ENCODE data around the gene ASXL3.

The ASXL3 gene

DNA sequence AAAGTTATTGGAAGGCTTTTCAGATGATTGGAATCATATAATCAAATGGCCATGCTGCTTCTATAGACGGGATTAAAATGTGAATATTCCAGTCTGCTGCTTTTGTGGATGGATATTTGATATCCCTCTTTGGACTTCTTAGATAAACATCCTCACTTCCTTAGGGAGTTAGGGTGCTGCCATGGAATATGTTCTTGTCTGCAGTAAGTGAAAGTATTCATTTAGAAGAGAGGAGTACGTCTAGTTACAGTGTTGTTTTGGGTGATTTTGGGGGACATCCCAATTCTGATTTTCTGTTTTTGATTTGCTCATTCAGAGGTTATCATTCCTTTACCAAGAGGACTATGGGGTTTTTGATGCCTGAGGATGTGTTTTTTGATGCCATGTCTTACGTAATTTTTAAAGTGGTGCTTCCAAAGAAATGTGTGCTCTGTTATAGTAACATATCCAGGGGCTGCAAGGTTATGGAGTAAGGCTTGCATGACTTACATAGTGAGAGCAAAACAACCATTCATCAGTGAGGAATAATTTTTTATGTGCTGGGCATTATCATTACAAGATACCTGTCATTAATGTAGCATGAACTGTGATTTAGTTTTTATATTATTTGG, 33.6 kb downstream of the ASXL3 start:
- no peak overlapping the region for H3K4me3 ChIP-seq (replicated peaks; ENCODE audit: low read depth, low read length)
- no peak for DNase-seq (ENCODE audit: extremely low read depth, low read depth)
- TF ChIP-seq, protein P1, sequence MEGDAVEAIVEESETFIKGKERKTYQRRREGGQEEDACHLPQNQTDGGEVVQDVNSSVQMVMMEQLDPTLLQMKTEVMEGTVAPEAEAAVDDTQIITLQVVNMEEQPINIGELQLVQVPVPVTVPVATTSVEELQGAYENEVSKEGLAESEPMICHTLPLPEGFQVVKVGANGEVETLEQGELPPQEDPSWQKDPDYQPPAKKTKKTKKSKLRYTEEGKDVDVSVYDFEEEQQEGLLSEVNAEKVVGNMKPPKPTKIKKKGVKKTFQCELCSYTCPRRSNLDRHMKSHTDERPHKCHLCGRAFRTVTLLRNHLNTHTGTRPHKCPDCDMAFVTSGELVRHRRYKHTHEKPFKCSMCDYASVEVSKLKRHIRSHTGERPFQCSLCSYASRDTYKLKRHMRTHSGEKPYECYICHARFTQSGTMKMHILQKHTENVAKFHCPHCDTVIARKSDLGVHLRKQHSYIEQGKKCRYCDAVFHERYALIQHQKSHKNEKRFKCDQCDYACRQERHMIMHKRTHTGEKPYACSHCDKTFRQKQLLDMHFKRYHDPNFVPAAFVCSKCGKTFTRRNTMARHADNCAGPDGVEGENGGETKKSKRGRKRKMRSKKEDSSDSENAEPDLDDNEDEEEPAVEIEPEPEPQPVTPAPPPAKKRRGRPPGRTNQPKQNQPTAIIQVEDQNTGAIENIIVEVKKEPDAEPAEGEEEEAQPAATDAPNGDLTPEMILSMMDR (IDR thresholded peaks at IDR 0.05; ENCODE audit: low read depth, low read length, missing control alignments), result no peak

DNA sequence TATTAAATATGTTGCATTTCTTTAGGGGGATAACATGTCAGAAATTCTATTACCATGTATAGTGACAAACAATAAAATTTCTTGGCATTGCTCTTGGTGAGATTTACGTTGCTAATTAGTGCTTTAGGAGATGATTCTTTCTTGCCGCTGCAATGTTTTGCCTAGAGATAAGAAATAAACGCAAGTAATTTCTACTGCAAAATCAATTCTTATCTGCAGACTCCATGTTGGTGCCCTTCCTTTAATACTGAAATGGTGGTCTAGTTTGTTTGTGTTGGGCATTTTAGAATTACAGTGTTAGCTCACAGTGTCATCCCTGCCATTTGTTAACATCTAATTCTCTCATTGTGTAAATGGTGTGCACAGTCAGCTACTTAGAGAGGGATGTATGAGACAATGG, 34.6 kb downstream of the ASXL3 start:
- no peak overlapping the region for H3K4me3 ChIP-seq (replicated peaks; ENCODE audit: low read depth, low read length)
- TF ChIP-seq, protein P1 (IDR thresholded peaks at IDR 0.05; ENCODE audit: low read depth, low read length, missing control alignments), result no peak
- no peak for DNase-seq (ENCODE audit: extremely low read depth, low read depth)

DNA sequence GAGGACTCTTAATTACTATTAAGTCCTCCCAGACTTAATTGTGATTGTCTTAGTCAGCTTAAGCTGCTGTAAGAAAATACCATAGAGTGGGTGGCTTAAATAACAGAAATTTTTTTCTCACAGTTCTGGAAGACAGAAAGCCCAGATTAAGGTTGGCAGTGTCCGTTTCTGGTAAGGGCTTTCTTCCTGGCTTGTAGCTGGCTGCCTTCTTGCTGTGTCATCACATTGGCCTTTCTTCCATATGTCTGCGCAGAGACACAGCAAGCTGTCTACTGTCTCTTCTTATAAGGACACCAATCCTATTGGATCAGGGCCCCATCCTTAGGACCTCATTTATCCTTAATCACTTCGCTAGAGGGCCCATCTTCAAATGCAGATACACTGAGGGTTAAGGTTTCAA, 38.5 kb downstream of the ASXL3 start:
- TF ChIP-seq, protein P1 (IDR thresholded peaks at IDR 0.05; ENCODE audit: low read depth, low read length, missing control alignments), result no peak

DNA sequence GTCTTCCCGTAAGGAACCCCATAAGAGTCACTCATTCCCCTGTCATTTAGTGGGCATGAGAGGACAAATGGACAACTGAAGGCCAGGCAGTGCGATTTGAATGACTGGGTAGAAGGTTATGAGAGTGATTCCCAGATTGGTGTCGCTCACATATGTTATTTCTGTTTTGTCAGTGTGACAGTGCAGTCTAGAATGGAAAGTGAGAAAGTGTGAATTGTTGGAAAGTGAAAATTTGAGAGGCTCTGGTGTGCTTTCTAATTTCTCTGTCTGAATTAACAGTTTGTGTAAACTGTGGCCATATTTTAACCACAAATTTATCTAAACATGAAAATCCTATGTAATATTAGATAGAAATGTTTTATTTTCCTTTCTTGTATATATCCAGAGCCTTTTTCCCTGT, 49.1 kb downstream of the ASXL3 start:
- TF ChIP-seq, protein P1 (IDR thresholded peaks at IDR 0.05; ENCODE audit: low read depth, low read length, missing control alignments), result no peak
- no peak for DNase-seq (ENCODE audit: extremely low read depth, low read depth)
- no peak overlapping the region for H3K4me3 ChIP-seq (replicated peaks; ENCODE audit: low read depth, low read length)

More for the DNA sequence above, 38.5 kb downstream of the ASXL3 start:
- no peak for DNase-seq (ENCODE audit: extremely low read depth, low read depth)
- H3K4me3 ChIP-seq (replicated peaks; ENCODE audit: low read depth, low read length), result no peak overlapping the region

DNA sequence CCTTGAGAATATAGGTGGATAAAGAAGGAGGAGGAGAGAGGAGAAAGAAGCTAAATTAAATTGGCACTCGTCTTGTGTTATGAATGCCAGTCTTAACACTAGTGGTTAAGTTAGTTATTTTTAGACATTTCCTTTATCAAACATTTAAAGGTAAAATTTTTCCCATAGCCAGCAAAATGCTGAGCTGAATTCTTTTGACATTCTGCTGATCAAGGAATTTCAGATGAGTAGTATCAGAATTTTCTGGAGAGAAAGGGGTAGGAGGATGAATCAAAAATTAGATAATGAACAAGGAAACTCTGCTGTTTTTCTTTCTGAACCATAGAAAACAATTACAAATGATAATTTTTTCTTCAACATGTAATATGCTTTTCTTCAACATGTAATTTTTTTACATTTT, 52.5 kb downstream of the ASXL3 start:
- TF ChIP-seq, protein P1 (IDR thresholded peaks at IDR 0.05; ENCODE audit: low read depth, low read length, missing control alignments), result no peak
- no peak for DNase-seq (ENCODE audit: extremely low read depth, low read depth)
- no peak overlapping the region for H3K4me3 ChIP-seq (replicated peaks; ENCODE audit: low read depth, low read length)

DNA sequence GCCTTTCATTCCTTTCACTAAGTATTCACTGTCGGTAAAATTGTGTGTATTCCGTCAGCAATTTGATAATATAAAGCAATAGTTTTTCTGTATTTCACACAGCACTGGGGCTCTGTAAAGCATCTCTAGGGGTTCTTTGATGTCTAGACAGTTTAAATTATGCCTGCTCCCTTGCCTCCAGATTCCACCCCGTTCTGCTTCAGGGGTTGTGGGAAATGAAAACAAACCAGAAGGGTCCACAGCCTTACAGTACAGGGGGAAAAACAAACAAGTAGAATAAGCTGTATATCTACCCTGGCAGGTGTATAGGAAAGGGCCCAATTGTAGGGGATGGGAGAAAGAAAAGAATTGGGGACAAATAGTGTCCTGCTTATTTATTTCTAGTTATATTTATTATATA, 63.1 kb downstream of the ASXL3 start:
- DNase-seq (ENCODE audit: extremely low read depth, low read depth), result no peak
- TF ChIP-seq, protein P1 (IDR thresholded peaks at IDR 0.05; ENCODE audit: low read depth, low read length, missing control alignments), result no peak
- no peak overlapping the region for H3K4me3 ChIP-seq (replicated peaks; ENCODE audit: low read depth, low read length)

DNA sequence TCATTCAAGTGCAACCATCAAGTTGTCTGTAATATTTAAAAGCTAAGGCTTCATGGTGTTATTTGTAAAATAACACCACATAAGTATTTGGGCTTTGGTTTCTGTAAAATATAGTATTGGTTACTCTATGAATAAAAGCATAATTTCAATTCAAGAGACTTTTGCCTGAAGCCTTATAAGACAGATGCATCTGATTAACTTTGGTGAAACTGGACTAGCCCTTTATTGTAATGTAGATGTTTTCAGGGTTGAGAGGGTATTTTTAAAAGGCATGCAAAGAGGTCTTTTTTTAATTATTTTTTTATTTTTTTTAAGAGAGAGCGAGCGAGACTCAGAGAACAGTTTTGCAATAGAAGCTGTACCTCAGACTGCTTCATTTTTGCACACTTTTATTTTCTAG, 66.5 kb downstream of the ASXL3 start:
- H3K4me3 ChIP-seq (replicated peaks; ENCODE audit: low read depth, low read length), result no peak overlapping the region
- DNase-seq (ENCODE audit: extremely low read depth, low read depth), result no peak
- TF ChIP-seq, protein P1 (IDR thresholded peaks at IDR 0.05; ENCODE audit: low read depth, low read length, missing control alignments), result no peak
